ENCODE results near the gene CRAMP1. TPM values are rescaled to one million over a fixed set of nuclear protein-coding genes. Genes with fewer than 3 reads are reported as not detected.

The CRAMP1 gene
- total and polyA plus RNA-seq, 3 donors from 2014 or later: 54.1 to 65.1 (median 54.8) TPM

DNA sequence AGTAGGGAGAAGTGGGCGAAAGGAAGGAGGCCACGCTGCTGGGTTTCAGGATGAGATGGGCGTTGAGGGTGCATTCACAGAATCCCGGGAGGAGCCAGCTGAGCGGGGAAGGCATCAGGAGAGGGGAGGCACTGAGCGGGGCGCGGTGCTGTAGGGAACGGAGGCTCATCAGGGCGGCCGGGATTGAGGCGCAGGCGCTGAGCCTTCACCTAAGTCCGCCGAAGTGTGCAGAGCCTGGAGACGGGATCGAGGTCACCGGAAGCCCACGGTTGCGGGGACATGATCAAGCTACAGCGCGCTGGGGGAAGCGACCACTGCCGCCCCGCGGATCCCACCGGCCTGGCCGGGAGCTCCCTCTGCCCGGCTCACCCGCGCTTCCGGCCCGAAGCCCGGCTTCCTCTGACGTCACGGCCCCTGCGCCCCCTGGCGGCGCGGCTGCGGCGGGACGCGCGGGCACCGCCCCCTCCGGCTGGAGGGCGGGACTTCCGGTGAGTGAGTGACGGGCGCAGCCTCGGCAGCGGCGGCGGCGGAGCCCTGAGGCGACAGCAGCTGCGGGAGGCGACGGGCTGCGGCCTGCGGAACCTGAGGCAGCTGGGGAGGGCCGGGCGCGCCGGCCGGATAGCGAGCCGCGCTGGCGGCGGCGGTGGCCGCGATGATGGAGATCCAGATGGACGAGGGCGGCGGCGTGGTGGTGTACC, 93.7 kb downstream of the CRAMP1 start, which contains the start of gene MAPK8IP3:
Gene MAPK8IP3, plus strand, starts transcription at position 508 of the 698 bp plus-strand sequence. Its CDS starts 145 bp downstream, at position 653.
- peak within 1 kb of the TSS; percentile 88 to 94 for H3K4me3 ChIP-seq
- intact Hi-C loops (cut with DNase I; ENCODE audit: low total_unique reads): no loop called here
- H3K4me1 ChIP-seq: peaks cover 23% of the 10 kb centered on the region
- H3K27me3 ChIP-seq: no peaks in the 10 kb centered on the region
- peak within 1 kb of the TSS; percentile 83 to 88 for H3K27ac ChIP-seq
- no peaks in the 10 kb centered on the region for H3K9me3 ChIP-seq
- peak; percentile 92 for DNase-seq
- H3K36me3 ChIP-seq (ENCODE audit: low read depth, missing control alignments): no peaks in the 10 kb centered on the region
- WGBS, 2 donors: 0 to 1% methylated on average over 41 to 47 of the region's 79 CpGs
- peak; percentile 73 for TF ChIP-seq POLR2A (IDR thresholded peaks at IDR 0.05)
- TF ChIP-seq, protein P1, sequence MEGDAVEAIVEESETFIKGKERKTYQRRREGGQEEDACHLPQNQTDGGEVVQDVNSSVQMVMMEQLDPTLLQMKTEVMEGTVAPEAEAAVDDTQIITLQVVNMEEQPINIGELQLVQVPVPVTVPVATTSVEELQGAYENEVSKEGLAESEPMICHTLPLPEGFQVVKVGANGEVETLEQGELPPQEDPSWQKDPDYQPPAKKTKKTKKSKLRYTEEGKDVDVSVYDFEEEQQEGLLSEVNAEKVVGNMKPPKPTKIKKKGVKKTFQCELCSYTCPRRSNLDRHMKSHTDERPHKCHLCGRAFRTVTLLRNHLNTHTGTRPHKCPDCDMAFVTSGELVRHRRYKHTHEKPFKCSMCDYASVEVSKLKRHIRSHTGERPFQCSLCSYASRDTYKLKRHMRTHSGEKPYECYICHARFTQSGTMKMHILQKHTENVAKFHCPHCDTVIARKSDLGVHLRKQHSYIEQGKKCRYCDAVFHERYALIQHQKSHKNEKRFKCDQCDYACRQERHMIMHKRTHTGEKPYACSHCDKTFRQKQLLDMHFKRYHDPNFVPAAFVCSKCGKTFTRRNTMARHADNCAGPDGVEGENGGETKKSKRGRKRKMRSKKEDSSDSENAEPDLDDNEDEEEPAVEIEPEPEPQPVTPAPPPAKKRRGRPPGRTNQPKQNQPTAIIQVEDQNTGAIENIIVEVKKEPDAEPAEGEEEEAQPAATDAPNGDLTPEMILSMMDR (IDR thresholded peaks at IDR 0.05): peak; percentile 96 to 100 (median 100)

DNA sequence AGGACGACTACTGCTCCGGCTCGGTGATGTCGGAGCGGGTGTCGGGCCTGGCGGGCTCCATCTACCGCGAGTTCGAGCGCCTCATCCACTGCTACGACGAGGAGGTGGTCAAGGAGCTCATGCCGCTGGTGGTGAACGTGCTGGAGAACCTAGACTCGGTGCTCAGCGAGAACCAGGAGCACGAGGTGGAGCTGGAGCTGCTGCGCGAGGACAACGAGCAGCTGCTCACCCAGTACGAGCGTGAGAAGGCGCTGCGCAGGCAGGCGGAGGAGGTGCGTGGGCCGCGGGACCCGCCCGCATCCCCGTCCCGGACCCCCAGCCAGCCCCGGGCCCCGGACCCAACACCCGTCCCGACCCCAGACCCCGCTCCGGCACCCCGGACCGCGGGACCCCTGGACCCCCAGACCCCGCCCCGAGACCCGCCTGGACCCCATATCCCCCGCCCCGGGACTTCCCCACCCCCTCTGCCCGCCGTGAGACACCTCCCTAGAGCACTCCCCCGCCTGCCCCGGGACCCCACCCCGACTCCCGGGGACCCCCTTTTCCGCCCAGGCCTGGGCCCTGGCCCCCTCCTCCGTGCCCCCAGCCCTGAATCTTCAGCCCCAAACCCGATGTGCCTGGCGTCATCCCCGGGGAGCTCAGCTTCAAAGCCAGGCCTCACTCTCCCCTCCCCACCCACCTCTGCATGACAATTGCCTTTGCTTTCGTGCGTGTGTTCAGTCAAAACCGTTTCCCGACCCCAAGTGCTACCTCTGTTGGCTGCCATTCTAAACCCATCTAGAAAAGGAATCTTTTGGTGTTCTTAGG, 94.4 kb downstream of the CRAMP1 start:
- Histone ChIP-seq H3K4me3 (peak overlapping the region; percentile 88 to 94), H3K36me3 (ENCODE audit: low read depth, missing control alignments) (no peaks in the 10 kb centered on the region), H3K9me3 (no peaks in the 10 kb centered on the region), H3K27ac (peak overlapping the region; percentile 80 to 88), H3K4me1 (peaks cover 23% of the 10 kb centered on the region), H3K27me3 (no peaks in the 10 kb centered on the region)
- no peak for TF ChIP-seq POLR2A (IDR thresholded peaks at IDR 0.05)
- TF ChIP-seq, protein P1 (IDR thresholded peaks at IDR 0.05): no peak
- 1% methylated on average over 26 to 57 of the region's 62 CpGs for WGBS, 2 donors
- intact Hi-C loops (cut with DNase I; ENCODE audit: low total_unique reads): no loop called here
- no peak for DNase-seq

DNA sequence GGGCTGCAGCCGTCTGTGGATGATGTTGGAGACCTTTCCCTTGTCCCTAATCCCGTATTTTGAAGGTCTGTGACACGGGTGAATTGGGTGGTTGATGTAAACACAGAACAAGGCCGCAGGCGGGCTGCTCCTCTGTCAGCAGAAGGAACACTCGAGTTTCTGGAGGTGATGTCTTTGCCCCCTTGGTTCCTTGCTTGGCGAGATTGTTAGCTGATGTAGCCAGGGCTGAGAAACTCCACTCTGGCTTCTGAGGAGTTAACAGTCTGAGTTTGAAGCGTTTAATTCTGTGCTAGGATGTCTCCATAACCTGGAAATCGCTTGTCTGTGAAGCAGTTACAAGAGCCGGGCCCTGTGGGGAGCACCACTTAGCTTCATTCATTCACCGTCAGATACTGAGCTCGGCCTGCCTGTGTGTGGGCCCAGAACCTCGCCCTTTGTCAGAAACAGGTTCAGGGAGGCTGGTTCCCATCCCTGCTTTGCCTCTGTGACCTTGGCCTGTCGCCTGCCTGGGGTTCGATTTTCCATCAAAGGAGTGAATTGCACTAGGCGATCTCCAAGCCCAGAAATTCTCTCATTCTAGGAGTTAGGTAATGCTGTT, 95.1 kb downstream of the CRAMP1 start:
- H3K27ac ChIP-seq: peak overlapping the region; percentile 80 to 88
- H3K4me3 ChIP-seq: peak overlapping the region; percentile 88 to 94
- 9 to 11% methylated on average over 16 of the region's 16 CpGs for WGBS, 2 donors
- no peak for DNase-seq
- H3K9me3 ChIP-seq: no peaks in the 10 kb centered on the region
- no peaks in the 10 kb centered on the region for H3K36me3 ChIP-seq (ENCODE audit: low read depth, missing control alignments)
- peaks cover 23% of the 10 kb centered on the region for H3K4me1 ChIP-seq
- TF ChIP-seq POLR2A (IDR thresholded peaks at IDR 0.05): no peak
- TF ChIP-seq, protein P1 (IDR thresholded peaks at IDR 0.05): no peak
- no peaks in the 10 kb centered on the region for H3K27me3 ChIP-seq
- intact Hi-C loops (cut with DNase I; ENCODE audit: low total_unique reads): no loop called here

DNA sequence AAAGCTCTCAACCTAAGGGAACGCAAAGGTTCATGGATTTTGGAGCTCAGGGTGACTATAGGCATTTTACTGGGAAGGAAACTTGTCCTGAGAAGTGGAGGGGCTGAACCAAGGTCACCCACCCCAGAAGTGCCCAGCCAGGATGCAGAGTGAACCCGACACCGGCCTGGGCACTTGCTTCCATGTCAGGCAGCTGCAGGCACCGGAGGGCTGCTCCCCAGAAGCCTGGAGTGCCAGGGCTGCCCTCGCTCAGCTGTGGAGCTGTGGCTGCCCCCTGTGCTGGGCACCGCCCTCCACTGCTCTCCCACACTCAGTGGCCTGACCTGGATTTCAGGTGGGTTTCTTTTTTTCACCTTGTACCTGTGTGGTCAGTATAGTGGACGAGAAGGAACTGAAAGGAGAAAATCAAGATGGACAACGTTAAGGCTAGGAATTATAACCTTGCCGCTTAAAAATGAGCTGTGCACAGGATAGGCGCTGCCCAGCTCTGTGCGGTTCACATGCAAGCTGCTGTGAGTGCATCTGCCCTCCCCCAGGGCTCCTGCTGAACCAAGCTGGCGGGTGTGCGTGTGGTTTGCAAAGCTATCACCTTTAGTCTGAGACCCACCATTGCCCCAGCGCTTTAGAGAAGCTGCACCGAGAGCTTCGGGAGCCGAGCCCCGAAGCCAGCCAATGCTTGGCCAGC, 96.1 kb downstream of the CRAMP1 start:
- no peaks in the 10 kb centered on the region for H3K36me3 ChIP-seq (ENCODE audit: low read depth, missing control alignments)
- no peak overlapping the region for H3K4me3 ChIP-seq
- no peak for DNase-seq
- intact Hi-C loops (cut with DNase I; ENCODE audit: low total_unique reads): no loop called here
- H3K4me1 ChIP-seq: peaks cover 30% of the 10 kb centered on the region
- WGBS, 2 donors: 87 to 89% methylated on average over 10 to 18 of the region's 18 CpGs
- H3K9me3 ChIP-seq: no peaks in the 10 kb centered on the region
- TF ChIP-seq, protein P1 (IDR thresholded peaks at IDR 0.05): no peak
- no peak for TF ChIP-seq POLR2A (IDR thresholded peaks at IDR 0.05)
- H3K27ac ChIP-seq: no peak overlapping the region
- no peaks in the 10 kb centered on the region for H3K27me3 ChIP-seq
